Adrenal gland (tissue), 5 donors: ENCODE results near the gene SCUBE1.

Source experiments
- POLR2A ChIP-seq, 2 donors: fragments of 450-650 bp; IDR thresholded peaks; one replicate each; pipeline ENCODE4 v1.6.1; 2017; ENCODE audit warnings: antibody characterized with exemption in 2 of 2, mild to moderate bottlenecking in 2 of 2, moderate library complexity in 1 of 2
- TF ChIP-seq, protein P1 (sequence below), 6 experiments: fragments of 450-650 bp in 4 of 6; fragments of 200-600 bp in 2 of 6; sonication (generic) in 1 of 6; IDR thresholded peaks; 1 replicate in 5 of 6; 2 replicates in 1 of 6; pipeline versions ENCODE4 v1.5.1 to v1.8.0; 2016 to 2021; ENCODE audit warnings: antibody characterized with exemption in 6 of 6, mild to moderate bottlenecking in 2 of 6, moderate library complexity in 1 of 6
- donor health status: DM: no; HTN: no; CAD: no.

DNA sequence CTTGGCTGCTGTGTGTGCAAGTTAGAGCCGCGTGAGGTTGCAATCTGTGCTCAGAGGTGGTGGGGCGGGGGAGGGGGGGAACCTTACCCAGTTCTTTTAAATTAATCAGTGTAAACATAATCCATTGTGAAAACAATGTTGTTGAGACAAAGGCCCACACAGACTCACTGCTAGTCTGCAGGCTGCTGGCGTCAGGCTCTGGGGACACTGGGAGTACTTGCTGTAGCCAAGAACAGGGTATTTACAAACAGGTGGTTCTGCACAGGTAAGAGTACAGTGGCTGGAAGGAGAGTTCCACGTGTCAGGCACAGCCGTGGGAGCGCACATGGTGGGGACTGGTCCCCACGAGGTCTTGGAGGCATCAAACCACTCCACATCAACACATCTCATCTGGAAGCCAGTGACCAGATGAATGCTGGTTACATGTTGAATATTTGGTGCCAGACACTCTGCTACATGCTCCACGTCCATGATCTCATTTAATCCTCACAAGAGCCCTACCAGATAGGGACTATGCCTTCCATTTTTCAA is 27.4 kb downstream of the SCUBE1 start:
- TF ChIP-seq, protein P1, sequence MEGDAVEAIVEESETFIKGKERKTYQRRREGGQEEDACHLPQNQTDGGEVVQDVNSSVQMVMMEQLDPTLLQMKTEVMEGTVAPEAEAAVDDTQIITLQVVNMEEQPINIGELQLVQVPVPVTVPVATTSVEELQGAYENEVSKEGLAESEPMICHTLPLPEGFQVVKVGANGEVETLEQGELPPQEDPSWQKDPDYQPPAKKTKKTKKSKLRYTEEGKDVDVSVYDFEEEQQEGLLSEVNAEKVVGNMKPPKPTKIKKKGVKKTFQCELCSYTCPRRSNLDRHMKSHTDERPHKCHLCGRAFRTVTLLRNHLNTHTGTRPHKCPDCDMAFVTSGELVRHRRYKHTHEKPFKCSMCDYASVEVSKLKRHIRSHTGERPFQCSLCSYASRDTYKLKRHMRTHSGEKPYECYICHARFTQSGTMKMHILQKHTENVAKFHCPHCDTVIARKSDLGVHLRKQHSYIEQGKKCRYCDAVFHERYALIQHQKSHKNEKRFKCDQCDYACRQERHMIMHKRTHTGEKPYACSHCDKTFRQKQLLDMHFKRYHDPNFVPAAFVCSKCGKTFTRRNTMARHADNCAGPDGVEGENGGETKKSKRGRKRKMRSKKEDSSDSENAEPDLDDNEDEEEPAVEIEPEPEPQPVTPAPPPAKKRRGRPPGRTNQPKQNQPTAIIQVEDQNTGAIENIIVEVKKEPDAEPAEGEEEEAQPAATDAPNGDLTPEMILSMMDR (IDR thresholded peaks at IDR 0.05) = no peak
- TF ChIP-seq POLR2A (IDR thresholded peaks at IDR 0.05) = no peak
